Measurements from ENCODE around the gene GNA12. TPM values are rescaled to one million over a fixed set of nuclear protein-coding genes. Genes with fewer than 3 reads are reported as not detected.

Gene GNA12
- total RNA-seq, 4 donors from 2014 or later, result 22.5 to 63.2 (median 35.1) TPM

DNA sequence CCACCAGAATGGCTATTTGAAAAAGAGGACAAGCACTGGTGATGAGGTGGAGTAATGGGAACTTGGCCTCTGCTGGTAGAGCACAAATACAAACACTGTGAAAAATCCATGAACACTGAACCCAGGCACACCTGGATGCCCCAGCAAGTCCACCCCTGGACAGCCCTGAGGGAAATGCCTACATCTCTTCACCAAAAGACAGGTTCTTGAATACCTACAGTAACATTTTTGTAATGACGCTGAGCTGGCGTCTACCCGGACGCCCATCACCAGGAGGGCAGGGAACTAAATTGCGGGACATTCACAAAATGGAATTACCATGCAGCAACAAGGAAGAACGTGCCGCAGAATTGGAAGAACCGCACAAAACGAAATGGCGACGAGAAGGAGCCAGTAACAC is 70.5 kb downstream of the GNA12 start:
- no peak for TF ChIP-seq POLR2AphosphoS5 (IDR thresholded peaks at IDR 0.05)
- TF ChIP-seq CTCF (IDR thresholded peaks at IDR 0.05), result no peak
- no peak for TF ChIP-seq POLR2A (IDR thresholded peaks at IDR 0.05)
- no peak for TF ChIP-seq EP300 (IDR thresholded peaks at IDR 0.05)
- H3K27me3 ChIP-seq, result no peaks in the 10 kb centered on the region
- no peak overlapping the region for H3K4me3 ChIP-seq
- H3K9me3 ChIP-seq, result no peaks in the 10 kb centered on the region
- ATAC-seq, result no peak
- H3K36me3 ChIP-seq, result peaks cover 0 to 21% of the 10 kb centered on the region in 2 donors
- H3K4me1 ChIP-seq, result no peaks in the 10 kb centered on the region
- 80 to 100% methylated on average over 2 to 3 of the region's 11 CpGs for WGBS, 2 donors (ENCODE audit: low coverage in 1 of 2)
- H3K27ac ChIP-seq, result no peak overlapping the region

- Histone ChIP-seq H3K9me3 (no peaks in the 10 kb centered on the region), H3K27ac (no peak overlapping the region), H3K36me3 (peaks cover 0 to 14% of the 10 kb centered on the region in 2 donors), H3K27me3 (no peaks in the 10 kb centered on the region), H3K4me3 (no peak overlapping the region), H3K4me1 (no peaks in the 10 kb centered on the region)
- 88% methylated on average over 5 to 6 of the region's 6 CpGs for WGBS, 2 donors (ENCODE audit: low coverage in 1 of 2)
- TF ChIP-seq POLR2A (IDR thresholded peaks at IDR 0.05), result no peak
- no peak for TF ChIP-seq CTCF (IDR thresholded peaks at IDR 0.05)
- TF ChIP-seq POLR2AphosphoS5 (IDR thresholded peaks at IDR 0.05), result no peak
- TF ChIP-seq EP300 (IDR thresholded peaks at IDR 0.05), result no peak
- ATAC-seq, result no peak
Measured at GRCh38 chr7:2771274-2771731, 72.8 kb downstream of the GNA12 start.

- Histone ChIP-seq H3K27me3 (no peaks in the 10 kb centered on the region), H3K27ac (peak overlapping the region in 2 of 4 donors; percentile 79 to 90), H3K4me1 (peaks cover 0 to 45% (median 19%) of the 10 kb centered on the region in 3 donors), H3K36me3 (no peaks in the 10 kb centered on the region), H3K9me3 (no peaks in the 10 kb centered on the region), H3K4me3 (no peak overlapping the region)
- no peak for ATAC-seq
- WGBS, 2 donors (ENCODE audit: low coverage in 1 of 2), result 93 to 100% methylated on average over 4 to 10 of the region's 11 CpGs
- TF ChIP-seq EP300 (IDR thresholded peaks at IDR 0.05) (no peak), POLR2AphosphoS5 (IDR thresholded peaks at IDR 0.05) (no peak), POLR2A (IDR thresholded peaks at IDR 0.05) (no peak), CTCF (IDR thresholded peaks at IDR 0.05) (no peak)
Measured at GRCh38 chr7:2764621-2765020, 79.5 kb downstream of the GNA12 start.

- Histone ChIP-seq H3K27ac (peak overlapping the region; percentile 16 to 90 (median 78)), H3K9me3 (no peaks in the 10 kb centered on the region), H3K4me3 (no peak overlapping the region), H3K36me3 (no peaks in the 10 kb centered on the region), H3K4me1 (peaks cover 0 to 55% (median 22%) of the 10 kb centered on the region in 3 donors), H3K27me3 (no peaks in the 10 kb centered on the region)
- no peak for ATAC-seq
- 71 to 100% methylated on average over 1 to 6 of the region's 6 CpGs for WGBS, 2 donors (ENCODE audit: low coverage in 1 of 2)
- no peak for TF ChIP-seq CTCF (IDR thresholded peaks at IDR 0.05)
- no peak for TF ChIP-seq POLR2A (IDR thresholded peaks at IDR 0.05)
- TF ChIP-seq EP300 (IDR thresholded peaks at IDR 0.05), result no peak
- no peak for TF ChIP-seq POLR2AphosphoS5 (IDR thresholded peaks at IDR 0.05)
Measured at GRCh38 chr7:2763597-2763996, 80.5 kb downstream of the GNA12 start.

GRCh38 chr7:2761801-2762497 is 82.2 kb downstream of the GNA12 start:
- Histone ChIP-seq H3K36me3 (no peaks in the 10 kb centered on the region), H3K9me3 (no peaks in the 10 kb centered on the region), H3K27me3 (no peaks in the 10 kb centered on the region), H3K4me3 (no peak overlapping the region), H3K4me1 (peaks cover 0 to 71% (median 31%) of the 10 kb centered on the region in 3 donors), H3K27ac (peak overlapping the region in 3 of 4 donors; percentile 77 to 90 (median 86))
- WGBS, 2 donors (ENCODE audit: low coverage in 1 of 2), result 95 to 98% methylated on average over 17 to 18 of the region's 29 CpGs
- TF ChIP-seq CTCF (IDR thresholded peaks at IDR 0.05) (no peak), POLR2A (IDR thresholded peaks at IDR 0.05) (no peak), POLR2AphosphoS5 (IDR thresholded peaks at IDR 0.05) (no peak), EP300 (IDR thresholded peaks at IDR 0.05) (no peak)
- no peak for ATAC-seq

All from gastroesophageal sphincter (tissue), 4 donors.